Amniotic stem cell (primary cell): ENCODE data around the gene UBR3.
"Not testable (repeated sequence)": the region's sequence is repeated elsewhere in the genome, so short reads cannot be mapped to it uniquely, and the experiment has no call there.

Experiments
- DNase-seq: peaks from one replicate; lab custom pipeline; 2025; lab: John Stamatoyannopoulos, UW

UBR3 gene

GRCh38 chr2:169827272-169828140 lies at the start of gene UBR3:
TSS of gene UBR3 (plus strand) at chr2:169827454. CDS start at chr2:169827508, 54 bp downstream.
- DNase-seq = peak; percentile 92

GRCh38 chr2:169778446-169778845 lies 48.8 kb upstream of the UBR3 start:
- DNase-seq = no peak

GRCh38 chr2:169781249-169782013 lies 45.8 kb upstream of the UBR3 start:
- no peak for DNase-seq

GRCh38 chr2:169782513-169782912 lies 44.7 kb upstream of the UBR3 start:
- no peak for DNase-seq

- no peak for DNase-seq
Measured at GRCh38 chr2:169790581-169790980, 36.7 kb upstream of the UBR3 start.

GRCh38 chr2:169795181-169795580 lies 32.1 kb upstream of the UBR3 start:
- DNase-seq = no peak

- DNase-seq = no peak
Measured at GRCh38 chr2:169796441-169796840, 30.8 kb upstream of the UBR3 start.

- no peak for DNase-seq
Measured at GRCh38 chr2:169797601-169798000, 29.7 kb upstream of the UBR3 start.

GRCh38 chr2:169798397-169798717 lies 28.9 kb upstream of the UBR3 start:
- no peak for DNase-seq

GRCh38 chr2:169798718-169799592 lies 28.3 kb upstream of the UBR3 start, which contains the start of gene SSB:
TSS of gene SSB (plus strand) at chr2:169798871. CDS start at chr2:169800961, 2,090 bp downstream.
- DNase-seq = peak; percentile 80

- no peak for DNase-seq
Measured at GRCh38 chr2:169803480-169803879, 23.8 kb upstream of the UBR3 start.

GRCh38 chr2:169806586-169806985 lies 20.7 kb upstream of the UBR3 start:
- DNase-seq = no peak

- peak; percentile 40 for DNase-seq
Measured at GRCh38 chr2:169808221-169808620, 19.0 kb upstream of the UBR3 start.

GRCh38 chr2:169815849-169816248 lies 11.4 kb upstream of the UBR3 start:
- DNase-seq = peak; percentile 73

GRCh38 chr2:169816961-169817360 lies 10.3 kb upstream of the UBR3 start:
- not testable (repeated sequence) for DNase-seq

GRCh38 chr2:169817369-169817768 lies 9.9 kb upstream of the UBR3 start:
- not testable (repeated sequence) for DNase-seq

- no peak for DNase-seq
Measured at GRCh38 chr2:169818241-169818640, 9.0 kb upstream of the UBR3 start.

GRCh38 chr2:169819106-169819505 lies 8.1 kb upstream of the UBR3 start:
- no peak for DNase-seq

GRCh38 chr2:169820101-169820500 lies 7.2 kb upstream of the UBR3 start:
- not testable (repeated sequence) for DNase-seq

- DNase-seq = no peak
Measured at GRCh38 chr2:169822036-169822435, 5.2 kb upstream of the UBR3 start.

GRCh38 chr2:169822785-169823392 lies 4.4 kb upstream of the UBR3 start:
- no peak for DNase-seq

- DNase-seq = no peak
Measured at GRCh38 chr2:169823996-169824372, 3.3 kb upstream of the UBR3 start.
